ENCODE measurements around the gene DNAJA1.

DNA sequence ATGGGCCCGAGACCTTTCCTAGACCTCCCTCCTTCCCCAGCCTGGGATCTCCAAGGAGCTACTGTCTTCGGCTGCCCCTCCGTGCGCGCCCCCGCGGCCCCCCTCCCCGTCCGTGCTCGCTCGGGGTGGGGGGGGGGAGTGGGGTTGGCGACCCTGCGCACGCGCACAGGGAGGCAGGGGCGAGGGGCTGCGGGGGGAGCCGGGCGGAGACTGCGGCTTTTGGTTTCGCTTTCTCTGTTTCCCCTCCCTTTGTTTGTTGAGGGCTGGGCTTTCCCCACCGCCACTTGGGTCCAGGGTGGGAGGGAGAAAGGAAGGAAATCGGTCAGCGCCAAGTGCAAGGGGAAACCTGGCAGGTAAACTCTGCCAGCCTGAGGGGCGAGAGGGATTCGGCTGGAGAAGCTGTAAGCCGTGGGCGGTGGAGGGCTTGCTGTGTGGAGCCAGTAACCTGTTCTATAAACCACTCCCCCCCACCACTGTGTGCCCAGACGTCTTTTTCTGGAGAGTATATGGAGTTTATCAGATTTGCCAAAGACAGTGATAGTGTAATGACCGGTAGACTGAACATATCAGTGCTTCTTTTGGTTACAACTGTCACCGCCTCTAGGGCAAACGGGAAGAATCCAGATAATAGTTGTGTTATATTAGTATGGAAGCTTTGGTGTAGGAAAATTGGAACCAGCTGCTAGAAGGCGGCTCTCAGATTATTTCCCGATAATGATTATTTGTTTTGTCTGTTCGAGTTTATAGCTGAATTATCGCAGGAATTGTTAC lies 684 bp downstream of the DNAJA1 start:
- TF ChIP-seq CTCF (IDR thresholded peaks at IDR 0.05; ENCODE audit: poor library complexity), result no peak
- no peak for TF ChIP-seq EZH2 (IDR thresholded peaks at IDR 0.05; ENCODE audit: borderline replicate concordance)
- no peak for TF ChIP-seq EZH2phosphoT487 (IDR thresholded peaks at IDR 0.05; ENCODE audit: low read depth, severe bottlenecking, unreplicated experiment)

Data from hepatocyte (in vitro differentiated cells).